ENCODE results near the gene AKAP13.

Gene AKAP13

DNA sequence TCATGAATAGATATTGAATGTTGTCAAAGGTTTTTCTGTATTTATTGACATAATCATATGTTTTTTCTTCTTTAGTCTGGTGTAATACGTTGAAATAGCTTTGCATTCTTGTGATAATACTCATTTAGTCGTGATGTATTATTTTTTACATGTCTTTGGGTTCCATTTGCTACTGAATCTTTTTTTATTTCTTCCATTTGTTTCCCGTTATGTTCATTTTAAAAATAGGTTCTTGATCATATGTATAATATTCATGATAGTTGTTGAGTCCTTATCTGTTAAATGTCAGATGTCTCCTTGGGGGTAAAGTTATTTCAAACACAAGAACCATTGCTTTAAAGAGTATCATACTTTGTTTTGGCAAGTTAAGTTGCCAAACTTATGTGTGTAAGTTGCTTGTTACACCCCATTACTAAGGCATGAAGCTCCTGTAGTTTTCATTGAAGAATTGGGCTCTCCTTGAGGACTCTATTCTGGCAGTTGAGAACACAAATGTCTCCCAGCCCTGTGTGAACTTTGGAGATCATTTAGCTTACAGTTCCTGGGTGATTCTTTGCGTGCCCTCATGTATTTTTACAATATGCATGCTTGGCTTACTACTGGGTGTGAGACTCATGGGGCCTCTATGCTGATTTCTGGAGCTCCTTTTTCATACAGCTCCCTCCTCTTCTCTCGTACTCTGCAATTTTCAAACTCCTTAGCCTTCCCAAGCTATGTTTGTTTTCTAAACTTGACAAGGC, 8.3 kb downstream of the AKAP13 start:
- no peak for DNase-seq

DNA sequence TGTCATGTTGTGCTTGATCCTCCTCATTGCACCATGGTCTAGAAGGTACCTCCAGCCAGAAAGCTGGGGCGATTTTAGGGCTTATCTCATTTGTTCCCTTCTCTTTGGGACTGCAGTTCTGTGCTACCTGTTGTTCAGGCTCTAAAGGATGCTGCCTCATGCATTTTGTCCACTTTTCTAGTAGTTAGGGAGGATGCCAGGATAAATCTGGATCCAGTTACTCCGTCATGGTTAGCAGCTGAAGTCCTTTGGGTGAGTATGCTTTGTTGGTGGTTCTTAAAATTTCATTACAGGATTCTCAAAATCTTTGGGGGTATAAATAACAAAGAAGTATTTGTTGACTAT, 8.9 kb downstream of the AKAP13 start:
- DNase-seq, result no peak

DNA sequence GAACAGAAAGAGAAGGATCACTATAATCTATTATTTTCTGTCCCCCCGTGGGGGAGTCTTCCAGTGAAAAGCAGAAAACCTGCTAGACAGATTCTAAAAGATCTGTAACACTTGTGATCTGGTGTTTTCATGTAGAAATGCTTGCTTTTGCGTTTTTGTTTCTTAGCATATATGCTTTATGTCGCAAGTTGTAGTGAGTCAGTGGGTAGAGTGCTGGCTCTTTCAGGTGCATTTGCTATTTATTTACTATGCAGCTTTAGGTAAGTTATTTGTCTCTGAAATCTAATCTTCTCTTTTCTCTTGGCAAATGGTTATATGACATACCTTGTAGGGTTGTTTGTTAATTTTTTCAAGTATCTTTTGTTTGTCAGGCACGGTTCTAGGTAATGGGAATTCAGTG, 9.4 kb downstream of the AKAP13 start:
- DNase-seq, result no peak

DNA sequence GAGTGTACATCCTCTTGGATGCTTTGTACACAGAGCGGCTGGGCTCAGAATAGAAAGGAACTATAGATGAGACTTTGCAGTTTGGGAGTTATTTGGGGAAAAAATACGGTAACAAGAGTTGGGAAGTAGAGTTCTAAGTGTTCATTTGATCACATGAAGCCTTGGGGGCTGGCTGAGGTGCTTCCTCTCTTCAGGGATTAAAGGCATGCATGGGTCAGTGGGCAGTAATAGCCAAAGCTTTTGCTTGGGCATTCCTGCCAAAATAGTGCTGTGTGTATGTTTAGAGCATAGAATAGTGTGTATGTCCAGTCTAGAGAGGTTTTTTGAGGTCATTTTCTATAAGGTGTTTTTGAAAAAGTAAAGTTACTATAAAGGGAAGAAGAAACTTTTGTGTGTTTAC, 12.8 kb downstream of the AKAP13 start:
- no peak for DNase-seq

DNA sequence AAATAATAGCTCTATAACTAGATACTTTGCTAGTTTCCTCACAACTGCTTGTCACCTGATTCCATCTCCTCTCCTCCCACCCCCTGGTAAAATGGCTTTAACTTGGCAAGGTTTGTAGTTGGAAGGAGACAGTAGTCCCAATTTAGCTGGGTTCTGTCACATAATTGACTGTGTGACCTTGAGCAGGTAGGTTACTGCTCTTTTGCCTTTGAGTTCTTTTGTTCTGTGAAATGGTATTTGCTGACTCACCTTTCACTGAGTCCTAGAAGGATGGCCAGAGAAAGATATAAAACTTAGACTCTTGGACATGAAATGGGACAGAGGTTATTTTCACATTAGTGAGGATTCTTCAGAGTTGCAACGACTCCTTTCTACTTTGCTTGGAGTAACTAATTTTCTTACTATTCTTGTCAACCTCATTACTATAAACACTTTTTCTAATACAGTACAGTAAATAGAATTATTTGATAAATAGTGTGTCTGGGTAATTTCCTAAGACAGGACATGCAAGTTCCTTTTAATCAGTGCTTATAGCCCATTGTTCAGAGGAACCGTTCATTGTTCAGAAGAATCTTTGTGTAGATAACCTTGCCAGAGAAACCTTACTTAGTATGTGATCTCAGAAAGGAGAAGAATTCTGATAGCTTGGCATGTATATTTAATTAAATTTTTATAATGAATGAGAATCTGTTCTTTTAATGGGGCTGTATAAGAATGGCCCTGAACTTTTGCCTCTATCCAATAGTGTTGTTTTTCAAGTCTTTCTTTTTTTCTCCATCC, 14.3 kb downstream of the AKAP13 start:
- DNase-seq, result no peak

DNA sequence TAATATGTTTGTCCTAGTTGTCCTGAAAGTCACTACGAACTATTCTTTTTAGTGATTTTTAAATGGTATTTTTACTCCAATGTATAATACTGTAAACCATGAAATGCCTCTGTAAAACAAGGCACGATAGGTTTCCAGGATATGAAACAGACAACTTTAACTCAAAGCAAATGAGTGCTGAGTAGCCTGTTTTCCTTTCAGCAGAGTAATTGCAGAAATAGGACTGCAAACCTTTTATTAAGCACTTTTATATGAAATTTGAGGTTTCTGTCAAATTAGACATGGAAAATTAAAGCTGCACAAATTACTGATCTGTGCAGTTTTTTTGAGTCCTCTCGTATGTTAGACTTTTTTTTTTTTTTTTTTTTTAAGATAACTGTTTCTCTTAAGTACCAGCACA, 16.2 kb downstream of the AKAP13 start:
- no peak for DNase-seq

DNA sequence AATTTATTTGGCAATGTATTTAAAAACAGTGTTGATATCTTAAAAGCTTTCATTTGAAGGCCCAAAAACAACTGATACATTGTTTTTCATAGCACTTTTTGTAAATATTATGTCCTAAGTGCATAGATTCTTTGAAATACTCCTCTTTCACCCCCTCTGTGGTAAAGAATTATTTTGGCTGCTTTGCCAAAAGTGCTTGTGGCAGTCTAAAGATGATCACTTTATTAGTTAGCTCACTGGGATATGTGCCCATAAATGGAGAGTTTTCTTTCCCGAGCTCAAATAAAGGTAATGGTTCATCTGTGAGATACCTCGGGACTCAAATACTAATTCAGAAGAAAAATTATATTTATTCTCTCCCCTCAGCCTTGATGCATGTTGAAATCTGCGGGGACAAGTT, 16.7 kb downstream of the AKAP13 start:
- DNase-seq, result no peak

DNA sequence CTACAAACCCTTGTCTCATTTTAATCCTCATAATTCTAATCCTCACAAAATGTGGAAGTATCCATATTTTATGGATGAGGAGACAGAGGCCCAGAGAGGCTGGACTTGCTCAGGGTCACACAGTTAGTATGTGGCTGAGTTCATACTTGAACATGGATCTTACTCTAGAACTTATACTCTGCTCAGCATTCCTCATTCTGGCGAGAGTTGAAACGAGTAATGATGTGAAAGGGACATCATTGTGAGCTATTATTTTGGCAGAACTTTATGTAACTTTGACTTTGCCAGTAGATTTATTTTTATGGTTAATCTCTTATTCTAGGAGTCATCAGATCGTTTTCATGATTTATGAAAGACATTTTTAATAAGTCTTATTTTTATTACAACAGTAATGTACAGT, 17.5 kb downstream of the AKAP13 start:
- no peak for DNase-seq

DNA sequence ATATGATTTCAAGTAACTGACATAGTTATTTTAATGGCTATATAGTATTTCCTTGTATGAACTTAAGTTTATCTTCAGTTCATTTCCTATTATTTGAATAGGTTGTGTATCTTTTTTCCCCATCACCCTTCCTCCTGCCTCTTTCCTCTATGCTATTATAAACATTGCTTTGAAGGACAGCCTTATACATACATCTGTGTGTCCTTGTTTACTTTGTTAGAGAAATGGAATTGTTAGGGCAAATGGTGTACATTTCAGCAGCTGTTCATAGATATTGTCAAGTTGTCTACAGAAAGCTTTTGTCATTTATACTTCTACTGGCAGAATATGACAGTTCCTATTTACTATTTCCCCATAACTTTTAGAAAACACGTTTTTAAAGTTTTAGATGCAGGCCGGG, 18.4 kb downstream of the AKAP13 start:
- DNase-seq, result no peak

DNA sequence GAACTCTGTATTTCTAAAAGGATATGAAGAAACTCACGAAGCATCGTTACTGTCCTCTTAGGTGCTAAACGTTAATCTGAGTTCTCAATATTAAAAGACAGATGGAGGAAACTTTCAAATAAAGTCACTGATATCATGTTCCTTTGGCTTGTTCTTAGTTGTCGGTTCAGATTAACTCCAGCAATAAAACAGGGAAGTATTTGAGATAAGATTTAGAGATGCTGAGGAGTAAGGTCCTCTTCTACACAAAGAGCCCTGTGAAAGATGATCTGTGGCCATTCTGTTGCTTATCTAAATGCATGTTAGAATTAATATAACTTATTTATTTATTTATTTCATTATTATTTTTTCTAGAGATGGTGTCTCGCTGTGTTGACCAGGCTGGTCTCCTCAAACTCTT, 19.2 kb downstream of the AKAP13 start:
- no peak for DNase-seq

DNA sequence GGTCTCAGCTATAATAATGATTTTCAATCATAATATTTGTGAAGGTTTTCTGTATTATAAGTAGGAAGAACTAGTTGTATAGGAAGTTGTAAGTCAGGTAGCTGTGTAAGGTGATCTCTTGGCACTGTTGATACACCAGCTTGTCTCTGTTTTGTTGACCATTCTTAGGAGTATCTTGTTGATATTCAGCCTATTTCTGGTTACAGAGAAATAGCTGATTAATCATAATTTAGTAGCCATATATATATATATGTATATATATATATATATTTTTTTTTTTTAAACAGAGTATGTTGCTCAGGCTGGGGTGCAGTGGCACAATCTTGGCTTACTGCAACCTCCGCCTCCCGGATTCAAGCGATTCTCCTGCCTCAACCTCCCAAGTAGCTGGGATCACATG, 20.2 kb downstream of the AKAP13 start:
- DNase-seq, result no peak

DNA sequence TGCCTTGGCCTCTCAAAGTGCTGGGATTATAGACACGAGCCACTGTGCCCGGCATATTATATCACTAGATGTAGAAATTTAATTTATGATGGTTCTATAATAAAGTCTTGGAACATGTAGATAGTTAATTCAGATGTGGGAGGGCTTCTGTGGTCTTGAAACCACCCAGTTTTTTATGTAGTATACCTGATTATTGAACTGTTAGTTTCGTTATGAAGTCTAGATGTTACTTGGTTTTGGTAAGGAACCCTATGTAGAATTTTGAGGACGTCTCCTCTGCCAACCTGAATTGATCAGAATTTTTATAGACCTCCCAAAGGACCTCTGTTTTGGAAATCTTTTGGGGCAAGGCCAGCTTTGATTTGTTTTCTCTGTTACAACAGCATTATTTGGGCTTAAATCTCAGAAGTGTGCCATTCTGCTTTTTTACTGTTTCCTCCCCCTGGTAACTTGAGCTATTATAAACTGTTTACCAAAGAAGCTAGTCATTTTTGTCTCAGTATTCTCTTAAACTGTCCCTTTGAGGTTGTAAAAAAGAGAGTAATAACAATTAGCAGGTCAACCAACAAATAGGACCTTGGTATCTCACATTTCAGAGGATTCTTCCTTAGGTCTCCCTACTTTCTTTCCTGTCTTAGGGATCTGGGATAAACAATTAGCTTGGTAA, 20.8 kb downstream of the AKAP13 start:
- DNase-seq, result no peak

DNA sequence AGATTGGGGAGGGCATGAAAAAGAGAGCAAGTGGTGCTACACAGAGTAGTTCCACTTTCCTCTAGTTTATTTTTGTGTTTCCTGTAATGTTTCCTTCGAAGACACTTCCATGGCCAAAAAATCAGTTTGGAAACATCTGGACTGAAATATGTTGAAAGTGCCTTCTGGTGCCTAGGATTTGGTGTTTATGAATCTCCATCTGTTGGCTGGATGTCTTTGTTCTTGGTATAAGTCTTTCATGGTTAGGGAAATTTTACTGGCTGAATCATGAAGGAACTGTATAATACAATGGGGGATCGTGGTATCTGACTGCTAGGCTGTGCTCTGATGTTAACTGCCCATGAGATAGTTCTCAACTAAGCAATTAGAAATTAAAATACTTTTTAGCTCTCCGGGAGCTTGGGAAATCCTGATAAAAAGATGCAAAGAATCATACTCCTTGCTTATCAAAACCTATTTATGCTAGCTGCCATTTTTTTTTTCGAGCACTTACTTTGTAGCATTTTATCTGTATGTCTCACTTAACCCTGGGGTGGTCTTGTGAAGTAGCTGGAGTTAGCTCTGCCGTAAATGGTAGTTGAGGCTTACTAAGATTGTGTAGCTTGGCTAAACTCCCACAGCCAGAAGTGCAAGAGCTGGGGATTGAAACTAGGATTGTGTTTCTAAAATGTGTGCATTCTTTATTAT, 21.9 kb downstream of the AKAP13 start:
- DNase-seq, result no peak

DNA sequence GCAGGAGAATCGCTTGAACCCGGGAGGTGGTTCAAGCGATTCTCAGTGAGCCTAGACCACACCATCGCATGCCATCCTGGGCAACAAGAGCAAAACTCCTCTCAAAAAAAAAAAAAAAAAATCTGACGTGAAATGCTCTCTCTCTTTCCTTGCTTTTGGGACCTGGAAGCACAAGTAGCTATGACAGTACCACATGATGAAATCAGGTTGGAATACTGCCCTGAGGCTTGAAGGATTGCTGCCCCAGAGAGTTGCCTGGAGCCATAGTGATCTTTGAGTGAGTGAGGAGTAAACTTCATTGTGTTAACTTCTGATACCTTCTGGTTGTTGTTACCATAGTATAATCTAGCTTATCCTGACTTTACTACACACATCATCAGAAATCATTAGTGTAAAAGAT, 23.3 kb downstream of the AKAP13 start:
- DNase-seq, result no peak

DNA sequence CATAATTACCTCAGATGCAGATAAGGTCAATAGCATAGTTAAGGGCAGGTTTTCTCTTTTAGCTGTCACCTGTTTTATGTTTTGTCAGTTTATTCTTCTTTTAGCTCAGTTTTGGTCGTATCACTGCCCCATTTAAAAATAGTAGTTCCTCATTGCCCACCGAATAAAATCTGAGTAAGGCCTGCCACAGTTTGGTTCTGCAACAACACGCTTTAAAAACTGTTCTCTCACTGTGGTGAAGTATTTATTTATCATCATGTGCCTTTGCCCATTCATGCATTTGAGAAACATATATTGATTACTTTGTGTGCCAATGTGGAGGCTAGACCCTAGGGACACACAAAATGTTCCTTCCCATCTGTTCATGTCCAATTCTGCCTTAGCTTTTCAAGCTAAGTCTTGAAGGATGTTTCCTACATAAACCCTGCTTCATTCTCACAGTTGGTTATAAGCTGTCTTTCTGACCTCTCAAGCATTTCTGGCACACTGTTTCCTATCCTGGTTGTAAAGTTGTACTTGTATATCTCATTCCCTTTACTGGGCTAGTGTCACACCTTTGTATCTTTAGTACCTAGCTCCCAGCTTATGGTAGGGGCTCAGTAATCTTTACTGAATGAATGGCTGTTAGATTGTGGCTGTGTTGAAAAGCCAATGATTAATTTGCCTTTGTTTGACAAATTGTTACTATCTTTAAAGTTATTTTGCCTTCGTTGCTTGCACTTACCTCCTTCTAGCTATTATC, 23.9 kb downstream of the AKAP13 start:
- no peak for DNase-seq

DNA sequence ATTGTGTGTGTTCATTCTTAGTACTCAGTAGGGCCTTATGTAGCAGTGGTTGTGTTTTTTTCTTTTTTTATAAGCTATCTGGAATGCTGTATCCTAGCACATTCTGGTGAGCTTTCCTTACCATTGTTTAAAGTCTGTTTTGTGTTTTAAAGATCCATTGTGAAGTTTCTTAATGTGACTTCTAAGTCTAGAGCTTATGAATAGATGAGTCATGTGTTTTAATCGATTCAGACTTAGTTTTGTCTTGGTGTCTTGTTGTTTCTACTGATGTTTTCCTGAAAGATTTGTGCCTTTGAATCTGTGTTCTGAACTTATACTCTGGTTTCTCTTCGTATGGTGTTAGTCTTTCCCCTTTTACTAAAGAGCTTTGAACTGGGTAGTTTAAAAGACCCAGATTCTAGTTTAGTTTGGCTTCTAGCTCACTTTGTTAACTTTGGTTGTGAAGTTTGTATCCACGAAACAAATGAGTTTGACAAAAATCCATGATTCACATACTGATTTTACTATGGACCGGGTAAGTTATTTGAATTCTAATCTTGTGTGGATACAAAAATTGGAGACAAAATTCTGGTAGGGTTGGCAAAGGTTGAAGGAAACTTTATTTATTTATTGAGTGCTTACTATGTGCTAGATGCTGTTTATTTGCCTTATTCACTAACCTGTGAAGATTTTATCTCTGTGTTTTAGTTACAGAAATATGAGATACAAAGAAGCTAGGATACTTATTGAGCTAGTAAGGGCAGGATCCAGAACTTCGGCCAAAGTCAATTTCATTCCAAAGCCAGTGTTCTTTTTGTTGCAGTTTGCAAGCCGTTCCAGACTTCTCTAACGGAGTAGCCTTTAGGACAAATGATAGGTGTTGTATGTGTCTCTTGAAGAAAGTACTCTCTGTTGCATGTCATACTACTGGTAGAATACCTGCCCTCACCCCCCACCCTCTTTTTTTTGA, 24.8 kb downstream of the AKAP13 start:
- no peak for DNase-seq

DNA sequence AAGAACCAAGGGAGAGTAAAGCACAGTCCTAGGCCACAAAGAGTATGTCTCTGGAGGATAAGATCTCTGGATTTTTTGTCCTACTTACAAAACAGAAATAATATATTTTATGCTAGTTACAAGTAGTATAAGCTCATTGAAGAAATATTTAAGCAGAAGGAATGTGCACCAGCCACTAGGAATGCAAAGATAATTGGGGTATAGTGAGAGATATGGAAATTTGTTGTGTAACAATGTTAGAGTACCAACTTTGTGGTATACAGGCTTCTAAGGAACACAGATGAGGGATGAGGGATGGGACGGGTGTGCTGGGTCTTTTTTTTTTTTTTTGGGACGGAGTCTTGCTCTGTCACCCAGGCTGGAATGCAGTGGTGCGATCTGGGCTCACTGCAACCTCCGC, 26.5 kb downstream of the AKAP13 start:
- no peak for DNase-seq

DNA sequence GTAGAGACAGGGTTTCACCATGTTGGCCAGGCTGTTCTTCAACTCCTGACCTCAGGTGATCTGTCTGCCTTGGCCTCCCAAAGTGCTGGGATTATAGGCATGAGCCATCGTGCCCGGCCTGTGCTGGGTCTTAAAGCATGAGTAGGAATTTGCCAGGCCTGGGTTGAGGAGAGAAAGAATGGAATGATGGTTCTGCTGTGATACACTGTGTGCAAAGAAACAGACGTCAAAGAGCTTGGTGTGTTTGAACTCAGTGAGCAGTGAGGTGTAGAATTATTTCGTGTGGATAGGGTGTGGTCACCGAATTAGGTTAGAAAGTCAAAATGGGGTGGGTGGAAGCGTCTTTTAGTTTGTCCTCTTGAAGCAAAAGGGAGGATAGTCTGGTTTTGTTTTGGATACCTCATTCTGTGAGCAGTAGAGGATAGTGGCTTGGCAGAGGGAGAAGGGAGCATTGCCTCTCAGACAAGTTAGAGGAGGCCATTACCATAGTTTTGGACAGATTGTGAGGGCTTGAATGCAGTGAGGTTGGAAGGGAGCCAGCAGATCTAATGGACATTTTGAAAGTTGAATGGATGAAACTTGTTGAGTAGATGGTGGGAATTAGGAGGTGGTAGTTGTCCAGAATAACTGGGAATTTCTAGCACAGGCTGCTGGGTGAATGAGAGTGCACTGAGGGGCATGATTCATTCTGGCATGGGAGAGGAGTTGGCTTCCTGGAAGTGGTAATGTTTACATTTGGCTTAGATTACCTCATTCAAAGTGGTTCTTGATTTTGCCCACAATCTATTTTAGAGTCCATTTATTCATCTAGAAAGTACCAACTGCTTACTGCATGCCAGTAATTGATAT, 27.2 kb downstream of the AKAP13 start:
- DNase-seq, result no peak

DNA sequence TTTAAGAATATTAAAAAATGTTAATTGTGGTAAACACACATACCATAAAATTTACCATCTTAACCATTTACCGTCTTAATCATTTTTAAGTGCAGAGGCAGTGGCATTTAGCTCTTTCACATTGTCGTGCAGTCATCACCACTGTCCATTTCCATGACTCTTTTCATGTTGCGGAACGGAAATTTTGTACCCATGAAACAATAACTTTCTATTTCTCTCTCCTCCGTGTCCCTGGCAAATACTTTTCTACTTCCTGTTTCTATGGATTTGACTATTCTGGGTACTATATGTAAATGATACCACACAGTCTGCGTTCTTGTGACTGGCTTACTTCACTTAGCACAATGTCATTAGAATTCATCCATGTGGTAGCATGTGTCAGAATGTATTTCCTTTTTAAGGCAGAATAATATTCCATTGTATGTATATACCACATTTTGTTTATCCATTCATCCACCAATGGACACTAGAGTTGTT, 27.9 kb downstream of the AKAP13 start:
- no peak for DNase-seq

DNA sequence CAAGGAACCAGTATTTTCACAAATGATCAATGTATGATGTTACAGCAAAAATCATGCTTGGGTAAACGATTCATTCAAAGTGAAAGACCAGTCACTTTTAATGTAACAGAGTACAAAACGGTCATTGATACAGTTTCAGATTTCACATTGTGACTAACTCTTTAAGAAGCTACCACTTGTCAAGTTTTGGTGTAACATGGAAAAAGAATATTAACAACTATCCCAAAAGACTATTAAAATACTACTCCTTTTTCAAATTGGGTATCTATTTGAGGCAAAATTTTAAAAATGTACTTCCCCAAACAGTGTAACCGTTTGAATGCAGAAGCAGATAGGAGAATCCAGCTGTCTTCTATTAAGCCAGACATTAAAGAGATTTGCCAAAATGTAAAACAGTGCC, 31.7 kb downstream of the AKAP13 start:
- no peak for DNase-seq
